Suprapubic skin (tissue), 4 donors: ENCODE results near the gene R3HDM4. TPM values are rescaled to one million over a fixed set of nuclear protein-coding genes. Genes with fewer than 3 reads are reported as not detected.
"Not testable (repeated sequence)": the region's sequence is repeated elsewhere in the genome, so short reads cannot be mapped to it uniquely, and the experiment has no call there.

Experiments used
- DNase-seq, 2 donors: peaks; one replicate each; pipeline ENCODE4 v3.0.0-alpha.2; 2019; ENCODE audit warnings: low spot score in 2 of 2
- H3K27ac ChIP-seq: fragments of 200-600 bp; sonication (generic); one replicate; pipeline ENCODE4 v1.5.1; 2019
- H3K27me3 ChIP-seq: fragments of 200-600 bp; sonication (generic); one replicate; pipeline ENCODE4 v1.5.1; 2019
- H3K36me3 ChIP-seq: fragments of 200-600 bp; sonication (generic); one replicate; pipeline ENCODE4 v1.5.1; 2019
- H3K4me1 ChIP-seq: fragments of 200-600 bp; sonication (generic); one replicate; pipeline ENCODE4 v1.5.1; 2019
- H3K4me3 ChIP-seq: fragments of 200-600 bp; sonication (generic); one replicate; pipeline ENCODE4 v1.5.1; 2019; ENCODE audit warnings: mild to moderate bottlenecking
- H3K9me3 ChIP-seq: fragments of 200-600 bp; sonication (generic); one replicate; pipeline ENCODE4 v1.5.1; 2019
- CTCF ChIP-seq, 2 donors: fragments of 200-600 bp in 1 of 2; fragments of 450-650 bp in 1 of 2; sonication (generic) in 1 of 2; IDR thresholded peaks; one replicate each; pipeline ENCODE4 v1.5.1; 2016 to 2019; ENCODE audit warnings: antibody characterized with exemption in 2 of 2, mild to moderate bottlenecking in 1 of 2, moderate library complexity in 1 of 2
- EP300 ChIP-seq: sonication (generic); formaldehyde crosslinking; IDR thresholded peaks from one replicate; pipeline ENCODE4 v1.6.1; 2017; ENCODE audit warnings: antibody characterized with exemption
- POLR2A ChIP-seq, 2 donors: fragments of 450-650 bp; IDR thresholded peaks; one replicate each; pipeline ENCODE4 v1.6.1; 2017; ENCODE audit warnings: antibody characterized with exemption in 2 of 2, mild to moderate bottlenecking in 2 of 2, moderate library complexity in 2 of 2
- POLR2AphosphoS5 ChIP-seq, 3 donors: sonication (generic); formaldehyde crosslinking; IDR thresholded peaks; one replicate each; pipeline ENCODE4 v1.6.1; 2017; ENCODE audit warnings: antibody characterized with exemption in 3 of 3
- WGBS: methylation state at CpG from one replicate; pipeline ENCODE4 v1.1.5; 2018; 5-methylcytosine and 5-hydroxymethylcytosine counted together
- total RNA-seq, 4 donors: library from RNA; depleted of rRNA; stranded (reverse); fragments of >200 nt; gene quantifications; one replicate each; pipeline ENCODE4 v1.1.0, GENCODE V29; 2016

The R3HDM4 gene
- total RNA-seq, 4 donors from 2014 or later, result 41.3 to 58.3 (median 51.2) TPM

GRCh38 chr19:855566-856120 is 57.4 kb downstream of the R3HDM4 start:
- Histone ChIP-seq H3K27me3 (peaks cover 15% of the 10 kb centered on the region), H3K27ac (no peak overlapping the region), H3K9me3 (no peaks in the 10 kb centered on the region), H3K4me3 (no peak overlapping the region), H3K4me1 (peaks cover 35% of the 10 kb centered on the region), H3K36me3 (no peaks in the 10 kb centered on the region)
- no peak for TF ChIP-seq POLR2AphosphoS5 (IDR thresholded peaks at IDR 0.05)
- TF ChIP-seq POLR2A (IDR thresholded peaks at IDR 0.05), result no peak
- TF ChIP-seq CTCF (IDR thresholded peaks at IDR 0.05), result no peak
- no peak for TF ChIP-seq EP300
- 70% methylated on average over 2 of the region's 40 CpGs for WGBS
- no peak for DNase-seq

GRCh38 chr19:855142-855541 is 57.9 kb downstream of the R3HDM4 start:
- H3K36me3 ChIP-seq, result no peaks in the 10 kb centered on the region
- H3K27me3 ChIP-seq, result peaks cover 15% of the 10 kb centered on the region
- no peak overlapping the region for H3K27ac ChIP-seq
- peaks cover 35% of the 10 kb centered on the region for H3K4me1 ChIP-seq
- no peak for DNase-seq
- TF ChIP-seq POLR2A (IDR thresholded peaks at IDR 0.05) (no peak), EP300 (no peak), POLR2AphosphoS5 (IDR thresholded peaks at IDR 0.05) (no peak)
- H3K4me3 ChIP-seq, result no peak overlapping the region
- no peaks in the 10 kb centered on the region for H3K9me3 ChIP-seq
- whole genome bisulfite sequencing, result 92% methylated on average over 1 of the region's 12 CpGs

- H3K27ac ChIP-seq, result no peak overlapping the region
- no peak for DNase-seq
- H3K27me3 ChIP-seq, result peaks cover 15% of the 10 kb centered on the region
- H3K4me1 ChIP-seq, result peaks cover 30% of the 10 kb centered on the region
- no peaks in the 10 kb centered on the region for H3K9me3 ChIP-seq
- H3K36me3 ChIP-seq, result no peaks in the 10 kb centered on the region
- WGBS, result 77% methylated on average over 6 of the region's 6 CpGs
- no peak overlapping the region for H3K4me3 ChIP-seq
- TF ChIP-seq EP300, result no peak
- no peak for TF ChIP-seq POLR2AphosphoS5 (IDR thresholded peaks at IDR 0.05)
- TF ChIP-seq CTCF (IDR thresholded peaks at IDR 0.05), result no peak
- TF ChIP-seq POLR2A (IDR thresholded peaks at IDR 0.05), result no peak
These were observed 58.5 kb downstream of the R3HDM4 start for GRCh38 chr19:854549-854948.

GRCh38 chr19:853614-854220 is 59.3 kb downstream of the R3HDM4 start:
- not testable (repeated sequence) for H3K9me3 ChIP-seq, DNase-seq, H3K27ac ChIP-seq, H3K36me3 ChIP-seq, H3K4me3 ChIP-seq
- Histone ChIP-seq H3K4me1 (peaks cover 21% of the 10 kb centered on the region), H3K27me3 (peaks cover 15% of the 10 kb centered on the region)
- WGBS, result 91% methylated on average over 8 of the region's 17 CpGs

GRCh38 chr19:853014-853585 is 59.9 kb downstream of the R3HDM4 start:
- Histone ChIP-seq H3K4me1 (peaks cover 24% of the 10 kb centered on the region), H3K36me3 (no peaks in the 10 kb centered on the region), H3K27me3 (peaks cover 21% of the 10 kb centered on the region), H3K27ac (no peak overlapping the region), H3K9me3 (no peaks in the 10 kb centered on the region), H3K4me3 (no peak overlapping the region)
- WGBS, result 9% methylated on average over 21 of the region's 67 CpGs
- DNase-seq, result no peak
- TF ChIP-seq POLR2AphosphoS5 (IDR thresholded peaks at IDR 0.05) (no peak), POLR2A (IDR thresholded peaks at IDR 0.05) (no peak), EP300 (no peak), CTCF (IDR thresholded peaks at IDR 0.05) (no peak)

- H3K27ac ChIP-seq, result peak within 1 kb of the TSS; percentile 63
- no peak for TF ChIP-seq CTCF (IDR thresholded peaks at IDR 0.05)
- TF ChIP-seq EP300, result no peak
- no peak for TF ChIP-seq POLR2A (IDR thresholded peaks at IDR 0.05)
- no peak within 1 kb of the TSS for H3K4me3 ChIP-seq
- H3K9me3 ChIP-seq, result no peaks in the 10 kb centered on the region
- DNase-seq, result no peak
- 60% methylated on average over 26 of the region's 55 CpGs for WGBS
- H3K4me1 ChIP-seq, result peaks cover 31% of the 10 kb centered on the region
- no peaks in the 10 kb centered on the region for H3K36me3 ChIP-seq
- peaks cover 28% of the 10 kb centered on the region for H3K27me3 ChIP-seq
These were observed 60.6 kb downstream of the R3HDM4 start, which contains the start of gene ELANE for GRCh38 chr19:852136-853013. TSS of gene ELANE (plus strand) at chr19:852303. CDS start at chr19:852329, 26 bp downstream.
